KG1 (cell line): ENCODE results near the gene TCEA3.

Experiments used
- DNase-seq: peaks from one replicate; lab custom pipeline; 2025; lab: John Stamatoyannopoulos, UW

TCEA3 gene

DNA sequence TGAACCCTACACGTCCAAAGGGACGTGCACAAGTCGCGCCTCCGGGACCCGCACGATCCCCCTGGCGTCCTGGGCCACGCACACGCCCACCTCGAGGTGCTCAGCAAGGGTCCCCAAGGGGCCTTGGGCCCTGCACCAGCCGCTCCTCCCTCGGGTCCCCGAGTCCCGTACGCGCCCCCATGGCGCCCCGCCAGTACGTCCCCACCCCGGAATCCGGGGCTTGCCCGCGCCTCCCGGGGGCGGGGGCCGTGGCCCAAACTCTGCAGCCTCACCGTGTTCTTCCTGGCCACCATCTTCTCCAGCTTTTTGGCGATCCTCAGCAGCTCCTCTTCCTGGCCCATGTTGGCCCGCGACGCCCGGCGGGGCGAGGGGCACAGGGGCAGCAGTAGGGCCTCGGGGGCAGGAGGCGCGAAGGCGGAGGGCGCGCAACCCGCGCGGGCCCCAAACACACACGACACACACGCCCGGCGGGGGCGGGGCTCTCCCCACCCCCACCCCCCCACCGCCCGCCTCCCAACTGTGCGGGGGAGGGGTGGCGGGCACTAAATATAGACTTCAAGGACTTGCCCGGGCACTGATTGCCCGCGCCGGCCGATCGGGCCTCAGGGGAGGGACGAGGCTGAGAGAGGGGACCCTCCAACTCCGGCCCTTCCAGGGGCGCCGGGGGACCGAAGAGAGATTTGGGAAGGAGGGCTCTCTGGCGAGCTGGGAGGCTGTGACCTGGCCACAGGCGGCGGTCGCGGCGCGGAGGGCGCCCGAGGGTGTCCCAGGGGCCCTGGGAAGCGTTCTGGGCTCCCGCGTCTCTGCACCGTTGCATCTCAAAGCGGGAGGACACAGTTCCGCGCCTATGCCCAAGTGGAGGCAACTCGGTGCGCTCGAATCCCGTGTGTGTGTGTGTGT, at the start of gene TCEA3:
TSS of gene TCEA3 (minus strand) at position 456 of the 900 bp plus-strand sequence. CDS start at position 341, 115 bp downstream.
- no peak for DNase-seq

GRCh38 chr1:23473037-23473800, 48.7 kb upstream of the TCEA3 start:
- no peak for DNase-seq

- DNase-seq, result no peak
These were observed 47.9 kb upstream of the TCEA3 start for GRCh38 chr1:23472351-23473036.

DNA sequence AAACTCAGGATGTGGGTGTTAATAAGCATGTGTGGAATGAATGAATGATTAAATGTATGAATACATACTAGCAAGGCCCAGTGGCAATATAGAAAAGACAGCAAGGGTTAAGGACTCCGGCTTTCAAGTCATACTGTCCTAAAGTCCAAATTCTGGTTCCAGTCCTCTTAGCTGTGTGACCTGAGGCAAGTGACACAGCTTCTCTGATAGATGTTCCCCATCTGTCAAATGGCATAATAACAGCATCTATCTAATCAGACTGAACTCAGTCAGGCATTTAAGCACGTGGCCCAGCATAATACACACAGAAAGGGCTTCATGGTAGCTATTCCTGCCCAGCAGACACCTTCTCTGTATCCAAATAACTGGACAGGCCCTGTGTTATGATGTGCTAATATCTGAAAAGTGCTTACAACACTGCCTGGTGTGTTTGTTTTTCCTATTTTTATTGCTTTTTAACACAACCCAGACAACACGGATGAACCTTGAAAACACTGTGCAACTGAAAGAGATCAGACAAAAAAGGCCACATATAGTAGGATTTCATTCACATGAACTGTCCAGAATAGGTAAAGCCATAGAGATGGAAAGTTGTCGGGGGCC, 47.0 kb upstream of the TCEA3 start:
- DNase-seq, result no peak

DNA sequence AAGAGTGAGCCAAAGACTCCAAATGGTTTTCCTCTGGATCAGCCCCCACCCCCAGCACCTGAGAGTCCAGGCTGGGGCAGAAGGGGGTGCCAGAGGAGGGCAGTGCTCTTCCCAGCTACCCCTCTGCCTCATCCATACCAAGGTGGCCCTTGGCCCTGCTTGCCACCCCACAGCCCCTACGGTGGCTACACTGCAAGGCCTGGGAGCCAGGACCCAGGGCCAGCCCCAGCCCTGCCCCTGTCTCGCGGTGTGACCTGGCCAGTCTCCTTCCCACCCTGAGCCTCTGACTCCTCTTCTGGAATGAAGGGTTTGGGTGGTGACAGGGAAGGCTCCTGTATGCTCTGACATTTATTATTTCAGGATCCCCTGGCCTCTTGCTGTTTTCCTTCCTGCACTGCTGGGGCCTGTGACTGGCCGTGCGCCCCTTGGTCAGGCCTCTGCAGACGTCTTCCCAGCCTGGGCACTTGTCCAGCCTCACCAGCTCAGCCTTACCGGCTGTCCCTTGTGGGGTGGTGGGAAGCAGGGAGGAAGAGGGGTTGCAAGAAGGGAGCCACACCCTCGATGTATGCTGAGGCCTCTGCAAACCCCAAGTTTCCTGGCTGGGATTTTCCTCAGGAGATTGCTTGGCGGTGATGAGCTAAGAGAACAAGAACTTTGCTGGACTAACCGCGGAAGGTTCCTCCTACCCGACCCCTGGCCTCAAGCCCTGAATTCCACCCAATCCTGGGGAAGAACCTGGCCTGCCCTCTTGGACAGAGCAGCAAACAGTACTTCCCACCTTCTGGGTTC, 45.9 kb upstream of the TCEA3 start:
- no peak for DNase-seq

DNA sequence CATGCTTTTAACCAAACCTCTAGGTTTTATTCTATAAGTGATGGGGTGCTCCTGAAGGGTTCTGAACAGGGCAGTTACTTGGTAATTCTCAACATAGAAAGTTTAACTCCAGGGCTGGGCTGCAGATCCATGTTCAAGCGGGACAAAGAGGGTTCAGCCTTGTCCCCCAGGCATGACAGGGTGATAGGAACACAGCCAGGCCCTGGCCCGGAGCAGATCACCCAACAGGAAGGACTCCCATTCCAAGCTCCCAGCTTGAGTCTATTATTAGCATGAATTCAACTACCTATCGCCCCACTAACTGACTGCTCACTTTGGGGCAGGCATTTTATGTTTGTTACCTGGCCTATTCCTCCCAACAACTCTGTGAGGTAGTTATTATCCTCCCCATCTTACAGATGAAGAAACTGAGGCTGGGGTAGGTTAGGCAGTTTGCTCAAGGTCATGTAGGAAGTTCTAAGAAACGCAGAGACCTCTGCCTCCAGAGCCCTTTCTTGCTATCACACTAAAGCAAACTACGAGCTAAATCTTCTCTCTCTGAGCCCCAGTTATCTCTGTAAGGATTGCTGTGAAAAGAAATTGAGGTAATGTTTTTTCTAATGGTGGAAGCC, 44.9 kb upstream of the TCEA3 start:
- DNase-seq, result no peak

GRCh38 chr1:23466423-23466989, 42.0 kb upstream of the TCEA3 start:
- no peak for DNase-seq

DNA sequence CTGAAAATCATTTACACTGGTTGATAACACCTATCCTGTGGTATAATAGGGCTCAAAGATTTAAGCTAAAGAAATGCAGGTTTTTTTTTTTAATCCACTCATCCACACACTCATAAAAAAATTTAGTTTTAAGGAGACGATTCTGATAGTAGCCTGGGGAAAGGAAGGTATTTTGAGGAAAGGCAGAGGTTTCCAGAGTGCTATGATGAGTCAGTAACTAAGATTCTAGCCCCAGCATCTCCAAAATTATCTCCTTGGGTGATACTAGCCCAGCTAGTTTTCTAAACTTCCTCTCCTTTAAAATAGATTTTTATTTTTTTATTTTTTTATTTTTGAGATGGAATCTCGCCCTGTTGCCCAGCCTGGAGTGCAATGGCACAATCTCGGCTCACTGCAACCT, 38.7 kb upstream of the TCEA3 start:
- DNase-seq, result no peak

- no peak for DNase-seq
These were observed 38.2 kb upstream of the TCEA3 start for GRCh38 chr1:23462766-23463165.

DNA sequence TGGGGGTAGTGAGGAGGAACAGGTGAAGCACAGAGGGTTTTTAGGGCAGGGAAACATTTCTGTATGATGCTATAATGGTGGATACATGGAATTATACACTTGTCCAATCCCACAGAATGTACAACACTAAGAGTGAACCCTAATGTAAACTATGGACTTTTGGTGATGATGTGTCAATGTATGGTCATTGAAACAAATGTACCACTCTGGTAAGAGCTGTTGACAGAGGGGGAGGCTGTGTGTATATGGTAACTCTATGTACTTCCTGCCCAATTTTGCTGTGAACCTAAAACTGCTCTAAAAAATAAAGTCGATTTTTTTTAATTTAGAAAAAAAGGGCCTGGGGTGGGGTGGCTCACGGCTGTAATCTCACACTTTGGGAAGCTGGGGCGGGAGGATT, 36.5 kb upstream of the TCEA3 start:
- no peak for DNase-seq

GRCh38 chr1:23460519-23460918, 36.0 kb upstream of the TCEA3 start:
- no peak for DNase-seq

GRCh38 chr1:23459338-23459757, 34.8 kb upstream of the TCEA3 start:
- DNase-seq, result no peak

DNA sequence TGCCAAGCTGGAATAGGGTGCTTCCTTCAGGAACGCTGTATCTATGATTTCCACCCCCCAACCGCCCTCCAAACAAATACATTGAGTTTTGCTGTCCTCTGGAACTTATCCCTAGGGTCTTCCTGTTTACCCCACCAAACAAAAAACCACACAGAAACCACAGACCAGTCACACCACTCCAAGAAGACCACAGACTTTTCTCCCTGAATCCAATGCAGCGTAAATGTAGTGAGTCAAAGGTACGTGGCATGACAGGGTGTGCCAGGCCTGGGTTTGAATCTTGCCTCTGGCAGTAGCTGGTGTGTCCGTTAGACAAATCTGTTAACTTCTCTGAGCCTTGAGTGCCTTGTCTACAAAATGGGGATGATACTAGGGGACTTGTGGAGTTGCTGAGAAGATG, 31.7 kb upstream of the TCEA3 start:
- no peak for DNase-seq

- no peak for DNase-seq
These were observed 29.0 kb upstream of the TCEA3 start for GRCh38 chr1:23453455-23454000.

DNA sequence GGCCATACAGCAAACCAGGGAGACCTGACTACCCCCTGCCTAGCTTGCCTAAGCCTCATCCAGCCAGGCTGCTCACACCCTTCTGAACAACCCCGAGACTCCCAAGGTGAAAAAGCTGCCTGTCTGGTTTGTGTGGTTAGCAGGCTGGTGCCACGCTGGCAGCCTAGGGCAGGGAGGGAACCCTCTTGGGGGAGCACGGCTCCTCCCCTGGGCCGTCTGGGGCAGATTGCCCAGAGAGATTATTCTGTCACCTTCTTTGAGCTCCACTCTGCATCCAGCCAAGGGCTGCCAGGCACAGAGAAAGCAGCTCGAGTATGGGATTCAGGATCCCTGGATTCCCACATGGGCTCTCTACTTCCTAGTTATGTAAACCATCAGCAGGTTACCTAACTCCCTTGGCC, 27.5 kb upstream of the TCEA3 start:
- no peak for DNase-seq

DNA sequence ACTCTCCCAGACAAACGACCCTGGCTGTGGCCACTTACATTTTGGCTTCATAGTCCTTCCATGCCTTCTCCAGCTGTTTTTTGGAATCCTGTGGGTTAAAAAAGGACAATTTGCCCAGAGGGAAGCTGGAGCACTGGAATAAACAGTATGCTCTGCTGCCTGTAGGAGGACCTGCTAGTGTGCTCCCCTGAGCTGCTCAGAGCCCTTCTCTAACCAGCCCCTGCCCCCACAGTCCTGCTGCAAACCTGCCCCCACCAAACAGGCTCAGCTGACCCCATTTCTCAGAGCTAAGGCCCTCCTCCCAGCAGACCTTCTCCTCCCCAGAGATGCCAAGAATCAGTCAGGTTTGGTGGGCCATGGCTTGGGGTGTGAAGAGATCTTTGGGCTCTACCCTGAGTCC, 26.9 kb upstream of the TCEA3 start:
- no peak for DNase-seq

DNA sequence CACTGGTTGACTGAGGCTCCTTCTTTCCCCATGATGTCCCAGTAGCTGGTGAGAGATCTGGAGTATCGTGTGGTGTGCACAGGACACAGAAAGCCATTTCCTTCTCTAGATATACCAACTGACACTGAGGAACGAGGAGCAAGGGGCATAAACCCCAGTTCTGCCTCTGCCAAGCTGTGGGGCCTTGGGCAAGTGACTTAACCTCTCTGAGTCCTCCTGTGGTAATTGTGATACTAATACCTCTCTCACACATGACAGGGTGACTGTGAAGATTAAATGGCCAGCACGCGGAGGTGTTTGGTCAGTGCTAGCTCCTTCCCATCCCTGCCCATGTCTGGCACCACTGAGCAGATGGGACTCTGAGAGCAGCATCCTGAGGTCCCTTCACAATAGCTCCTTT, 26.3 kb upstream of the TCEA3 start:
- DNase-seq, result no peak

DNA sequence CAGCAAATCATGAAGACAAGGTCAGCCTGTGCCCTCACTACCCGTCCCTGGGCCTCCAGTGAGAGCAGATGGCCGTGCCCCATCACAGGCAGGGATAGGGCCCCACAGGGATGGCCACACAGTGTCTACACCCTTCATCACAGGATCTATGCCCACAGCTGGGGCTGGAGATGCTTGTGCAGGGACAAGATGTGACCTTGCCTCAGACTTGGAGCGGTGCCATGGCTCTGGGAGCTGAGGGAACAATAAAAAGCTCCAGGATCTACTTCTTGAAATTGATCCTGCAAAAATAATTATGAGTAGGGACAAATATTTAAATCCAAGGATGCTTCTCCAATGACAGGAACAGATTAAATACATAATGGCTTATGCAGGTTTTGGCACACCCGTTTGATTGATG, 25.4 kb upstream of the TCEA3 start:
- DNase-seq, result no peak

GRCh38 chr1:23449306-23449705, 24.8 kb upstream of the TCEA3 start:
- no peak for DNase-seq

DNA sequence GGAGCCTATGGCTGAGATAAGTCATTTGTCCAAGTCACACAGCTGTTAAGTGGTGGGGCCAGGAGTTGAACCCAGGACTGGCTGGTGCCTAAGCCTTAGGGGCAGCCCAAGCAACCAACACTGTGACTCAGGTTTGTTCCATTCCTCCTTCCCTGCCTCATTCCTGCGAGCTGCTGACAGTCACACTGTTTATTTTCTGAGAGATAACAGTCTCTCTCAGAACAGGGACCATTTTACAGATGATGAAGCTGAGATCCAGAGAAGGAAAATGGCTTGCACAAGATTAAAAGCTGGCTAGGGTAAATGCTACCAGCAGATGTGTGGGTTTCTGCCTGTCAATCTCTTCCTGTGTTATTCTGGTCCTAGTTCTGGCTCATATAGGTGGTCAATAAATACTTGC, 24.3 kb upstream of the TCEA3 start:
- DNase-seq, result no peak
